MCF 10A (cell line): ENCODE results near the gene MACROH2A1. TPM values are rescaled to one million over a fixed set of nuclear protein-coding genes. Genes with fewer than 3 reads are reported as not detected.
A peak's percentile ranks its signal among the peaks of the same experiment; 100 is the strongest.

Experiments
- BruUV-seq: library from RNA; stranded (reverse); fragments of 400-500 nt; replicated peaks from 2 replicates; lab custom pipeline; 2021; lab: Mats Ljungman, UMichigan
- CTCF ChIA-PET: fragments of 300-600 bp; sonication (Branson Sonifier 250); formaldehyde crosslinking; extraction: SDS; loops from one replicate; lab custom pipeline; 2021; ENCODE audit warnings: antibody characterized with exemption, inconsistent platforms; lab: Yijun Ruan, JAX
- POLR2A ChIA-PET: fragments of 300-600, 350-650 bp; sonication (Branson Sonifier 250); formaldehyde crosslinking; extraction: SDS; loops from one replicate; lab custom pipeline; 2020; ENCODE audit warnings: antibody characterized with exemption, inconsistent platforms; lab: Yijun Ruan, JAX
- DNase-seq: peaks from one replicate; pipeline ENCODE4 v3.0.0-alpha.2; 2018; ENCODE audit not compliant: unreplicated experiment
- H3K27ac Mint-ChIP-seq: one replicate; pipeline ENCODE4 v1.8.0; 2022; ENCODE audit warnings: mild to moderate bottlenecking, low read depth, mixed read lengths; ENCODE audit not compliant: unreplicated experiment
- H3K27me3 Mint-ChIP-seq: one replicate; pipeline ENCODE4 v1.8.0; 2022; ENCODE audit warnings: mixed read lengths; ENCODE audit not compliant: insufficient read depth, unreplicated experiment
- H3K36me3 Mint-ChIP-seq: one replicate; pipeline ENCODE4 v1.8.0; 2022; ENCODE audit warnings: mild to moderate bottlenecking, moderate library complexity, mixed read lengths; ENCODE audit not compliant: insufficient read depth, unreplicated experiment
- H3K4me1 Mint-ChIP-seq: one replicate; pipeline ENCODE4 v1.8.0; 2022; ENCODE audit warnings: mixed read lengths; ENCODE audit not compliant: insufficient read depth, unreplicated experiment
- H3K4me3 Mint-ChIP-seq: one replicate; pipeline ENCODE4 v1.8.0; 2022; ENCODE audit warnings: mild to moderate bottlenecking, moderate library complexity, mixed read lengths; ENCODE audit not compliant: unreplicated experiment
- H3K9me3 Mint-ChIP-seq: one replicate; pipeline ENCODE4 v1.8.0; 2022; ENCODE audit warnings: mixed read lengths; ENCODE audit not compliant: unreplicated experiment
- intact Hi-C: fragments of 100-400 bp; cut with micrococcal nuclease; formaldehyde crosslinking; loops from 2 replicates; pipeline ENCODE4 v1.14.1; 2022
- total RNA-seq: library from RNA; stranded (reverse); gene quantifications from 2 replicates; pipeline ENCODE4 v1.2.3, GENCODE V29; 2022
- TF ChIP-seq, protein P1 (sequence below): fragments of 200-600 bp; IDR thresholded peaks from one replicate; pipeline ENCODE4 v1.8.0; 2022; ENCODE audit warnings: antibody characterized with exemption, mild to moderate bottlenecking; ENCODE audit not compliant: unreplicated experiment

MACROH2A1 gene
- total RNA-seq, 1 experiment from 2014 or later: 306 TPM

DNA sequence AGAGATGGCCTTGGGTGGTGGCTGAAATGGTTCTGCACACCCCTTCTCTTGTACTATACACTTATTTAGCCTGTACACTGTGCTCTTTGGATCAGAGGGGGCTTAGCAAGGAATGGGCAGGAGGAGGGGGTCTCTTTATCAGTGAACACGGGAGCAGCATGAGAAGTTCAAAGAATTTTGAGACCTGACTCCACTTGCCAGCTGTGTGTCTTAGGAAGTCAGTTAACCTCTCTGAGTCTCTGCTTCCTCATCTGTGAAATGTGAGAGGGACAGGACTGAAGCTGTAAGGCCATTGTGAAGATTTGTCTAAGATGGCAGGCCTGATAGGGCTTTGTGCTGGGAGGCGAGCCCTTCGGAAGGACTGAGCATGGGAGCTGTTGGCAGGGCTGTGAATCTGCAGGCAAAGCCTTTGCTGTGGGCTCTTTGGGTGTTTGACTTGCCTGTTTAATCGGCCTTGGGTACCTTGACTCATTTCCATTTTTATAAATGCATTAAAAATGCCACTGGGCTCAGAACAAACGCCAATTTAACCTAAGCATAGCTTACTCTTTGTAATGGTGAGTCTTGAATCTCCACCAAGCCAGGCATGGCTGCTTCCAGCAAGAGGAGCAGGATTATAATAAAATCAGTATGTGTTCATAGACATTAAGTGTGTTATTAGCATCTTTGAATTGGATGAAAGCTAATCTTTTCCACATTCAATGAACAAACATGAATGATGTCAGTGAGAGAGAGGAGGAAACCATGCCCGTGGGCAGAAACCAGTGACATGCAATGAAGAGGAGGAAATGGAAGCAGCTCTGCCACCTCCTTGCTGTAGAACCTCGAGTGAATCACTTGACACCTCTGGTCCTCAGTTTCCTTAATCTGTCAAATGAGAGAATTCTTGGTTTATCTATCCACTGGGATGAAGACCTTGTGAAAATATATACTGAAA, 89.4 kb downstream of the MACROH2A1 start:
- no peak for DNase-seq
- CTCF ChIA-PET: interaction anchor here (1.0 to 1.4 kb wide), 2 partner anchors 22 to 23 kb away, joined by 3 to 4 read pairs; no protein-coding TSS in a partner anchor
- H3K9me3 Mint-ChIP-seq: no peaks in the 10 kb centered on the region
- intact Hi-C loops: no loop called here
- no TSS peak for BruUV-seq
- peaks cover 13% of the 10 kb centered on the region for H3K4me1 Mint-ChIP-seq
- TF ChIP-seq, protein P1, sequence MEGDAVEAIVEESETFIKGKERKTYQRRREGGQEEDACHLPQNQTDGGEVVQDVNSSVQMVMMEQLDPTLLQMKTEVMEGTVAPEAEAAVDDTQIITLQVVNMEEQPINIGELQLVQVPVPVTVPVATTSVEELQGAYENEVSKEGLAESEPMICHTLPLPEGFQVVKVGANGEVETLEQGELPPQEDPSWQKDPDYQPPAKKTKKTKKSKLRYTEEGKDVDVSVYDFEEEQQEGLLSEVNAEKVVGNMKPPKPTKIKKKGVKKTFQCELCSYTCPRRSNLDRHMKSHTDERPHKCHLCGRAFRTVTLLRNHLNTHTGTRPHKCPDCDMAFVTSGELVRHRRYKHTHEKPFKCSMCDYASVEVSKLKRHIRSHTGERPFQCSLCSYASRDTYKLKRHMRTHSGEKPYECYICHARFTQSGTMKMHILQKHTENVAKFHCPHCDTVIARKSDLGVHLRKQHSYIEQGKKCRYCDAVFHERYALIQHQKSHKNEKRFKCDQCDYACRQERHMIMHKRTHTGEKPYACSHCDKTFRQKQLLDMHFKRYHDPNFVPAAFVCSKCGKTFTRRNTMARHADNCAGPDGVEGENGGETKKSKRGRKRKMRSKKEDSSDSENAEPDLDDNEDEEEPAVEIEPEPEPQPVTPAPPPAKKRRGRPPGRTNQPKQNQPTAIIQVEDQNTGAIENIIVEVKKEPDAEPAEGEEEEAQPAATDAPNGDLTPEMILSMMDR: no peak
- POLR2A ChIA-PET: interaction anchor here (0.6 kb wide), 1 partner anchor 112 kb away, joined by 3 read pairs; no protein-coding TSS in a partner anchor
- H3K27me3 Mint-ChIP-seq: no peaks in the 10 kb centered on the region
- no peak overlapping the region for H3K4me3 Mint-ChIP-seq
- H3K36me3 Mint-ChIP-seq: peaks cover 4% of the 10 kb centered on the region
- no peak overlapping the region for H3K27ac Mint-ChIP-seq

DNA sequence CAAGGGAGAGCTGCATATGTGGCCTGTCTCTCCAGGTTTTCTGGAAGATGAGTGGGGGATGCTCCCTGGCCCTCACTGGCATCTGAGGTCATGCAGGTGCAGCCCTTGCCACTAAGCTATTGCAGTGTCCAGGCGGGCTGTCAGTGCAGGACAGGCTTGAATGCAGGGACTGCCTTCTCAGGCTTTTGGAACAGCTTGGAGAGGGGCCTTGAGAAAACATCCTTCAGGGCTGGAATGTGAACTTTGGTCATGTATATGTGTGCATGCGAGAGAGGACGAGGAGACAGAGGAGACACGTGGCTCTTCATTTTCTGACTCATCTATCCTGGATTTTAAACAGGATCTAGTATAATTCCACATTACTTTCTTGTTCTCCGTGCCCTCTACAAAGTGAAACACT, 90.3 kb downstream of the MACROH2A1 start:
- H3K4me3 Mint-ChIP-seq: no peak overlapping the region
- peak; percentile 59 for DNase-seq
- intact Hi-C loops: no loop called here
- TF ChIP-seq, protein P1: no peak
- H3K4me1 Mint-ChIP-seq: peaks cover 13% of the 10 kb centered on the region
- peaks cover 6% of the 10 kb centered on the region for H3K36me3 Mint-ChIP-seq
- H3K27ac Mint-ChIP-seq: no peak overlapping the region
- H3K9me3 Mint-ChIP-seq: no peaks in the 10 kb centered on the region
- CTCF ChIA-PET: interaction anchor here (0.7 kb wide), 1 partner anchor 29 kb away, joined by 4 read pairs; no protein-coding TSS in a partner anchor
- POLR2A ChIA-PET: interaction anchor here (0.6 kb wide), 1 partner anchor 9 kb away, joined by 3 read pairs; no protein-coding TSS in a partner anchor
- H3K27me3 Mint-ChIP-seq: no peaks in the 10 kb centered on the region
- no TSS peak for BruUV-seq

DNA sequence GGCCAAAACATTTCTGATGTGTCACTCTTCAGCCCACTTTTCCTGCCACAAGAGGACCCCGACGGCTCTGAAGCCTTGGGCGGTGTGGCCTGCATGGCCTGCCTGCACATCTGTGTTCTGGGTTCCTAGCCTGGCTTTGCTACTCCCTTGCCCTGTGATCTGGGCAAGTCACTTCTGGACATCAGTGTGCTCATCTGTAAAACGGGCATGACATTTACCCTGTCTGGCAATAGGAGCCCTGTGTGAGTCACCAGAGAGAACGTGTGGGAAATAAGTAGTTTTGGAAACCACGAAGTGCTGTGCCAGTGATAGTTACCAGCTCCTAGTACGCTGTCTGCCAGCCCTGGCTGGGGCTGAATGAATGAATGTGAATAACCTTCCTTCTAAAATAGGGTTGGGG, 90.8 kb downstream of the MACROH2A1 start:
- POLR2A ChIA-PET: interaction anchor here (0.6 kb wide), 1 partner anchor 10 kb away, joined by 3 read pairs; no protein-coding TSS in a partner anchor
- CTCF ChIA-PET: interaction anchor here (0.7 kb wide), 1 partner anchor 30 kb away, joined by 4 read pairs; no protein-coding TSS in a partner anchor
- DNase-seq: peak; percentile 67
- Mint-ChIP-seq H3K4me1 (peaks cover 13% of the 10 kb centered on the region), H3K9me3 (no peaks in the 10 kb centered on the region), H3K27me3 (no peaks in the 10 kb centered on the region), H3K4me3 (no peak overlapping the region), H3K27ac (no peak overlapping the region), H3K36me3 (peaks cover 4% of the 10 kb centered on the region)
- no TSS peak for BruUV-seq
- intact Hi-C loops: no loop called here
- TF ChIP-seq, protein P1: no peak
